GM23338 (cell line): ENCODE measurements around the gene ZBTB7B. TPM values are rescaled to one million over a fixed set of nuclear protein-coding genes. Genes with fewer than 3 reads are reported as not detected.

Experiments
- ATAC-seq: fragments of 200-7000 bp; cut with Tn5 transposase; 3 replicates; pipeline ENCODE4 v1.9.1; 2020
- DNase-seq: peaks from one replicate; pipeline ENCODE4 v3.0.0-alpha.2; 2015; ENCODE audit warnings: low spot score
- H2AFZ ChIP-seq: fragments of 200-600 bp; sonication (generic); 2 replicates; pipeline ENCODE4 v1.8.0; 2016; ENCODE audit warnings: antibody characterized with exemption, mild to moderate bottlenecking, moderate library complexity
- H3F3A ChIP-seq: fragments of 200-600 bp; sonication (generic); replicated peaks from 2 replicates; pipeline ENCODE4 v1.8.0; 2017; ENCODE audit warnings: antibody characterized with exemption, mixed run types, low read depth
- H3K27ac ChIP-seq: fragments of 200-600 bp; sonication (generic); 2 replicates; pipeline ENCODE4 v1.6.1; 2016; ENCODE audit warnings: low read depth
- H3K27me3 ChIP-seq: fragments of 200-600 bp; sonication (generic); 2 replicates; pipeline ENCODE4 v1.8.0; 2016; ENCODE audit warnings: mild to moderate bottlenecking, mixed run types, moderate library complexity; ENCODE audit not compliant: insufficient read depth
- H3K36me3 ChIP-seq: fragments of 200-600 bp; sonication (generic); 2 replicates; pipeline ENCODE4 v1.8.0; 2016; ENCODE audit warnings: mild to moderate bottlenecking; ENCODE audit not compliant: insufficient read depth
- H3K4me1 ChIP-seq: fragments of 200-600 bp; sonication (generic); 2 replicates; pipeline ENCODE4 v1.8.0; 2016; ENCODE audit warnings: mild to moderate bottlenecking, moderate library complexity; ENCODE audit not compliant: insufficient read depth
- H3K4me2 ChIP-seq: fragments of 200-600 bp; sonication (generic); 2 replicates; pipeline ENCODE4 v1.7.1; 2017; ENCODE audit warnings: mixed run types
- H3K4me3 ChIP-seq: fragments of 200-600 bp; sonication (generic); 2 replicates; pipeline ENCODE4 v1.6.1; 2016; ENCODE audit warnings: mixed run types
- H3K79me2 ChIP-seq: fragments of 200-600 bp; sonication (generic); replicated peaks from 2 replicates; pipeline ENCODE4 v1.8.0; 2017; ENCODE audit warnings: mild to moderate bottlenecking; ENCODE audit not compliant: insufficient read depth
- H3K9me2 ChIP-seq: fragments of 200-600 bp; sonication (generic); 2 replicates; pipeline ENCODE4 v1.8.0; 2017; ENCODE audit not compliant: insufficient read depth
- H4K20me1 ChIP-seq: fragments of 200-600 bp; sonication (generic); replicated peaks from 2 replicates; pipeline ENCODE4 v1.8.0; 2017; ENCODE audit warnings: mild to moderate bottlenecking; ENCODE audit not compliant: insufficient read depth
- H3K27ac Mint-ChIP-seq: 2 replicates; pipeline ENCODE4 v1.8.0; 2020; ENCODE audit warnings: inconsistent platforms, mild to moderate bottlenecking, moderate library complexity, mixed read lengths
- H3K27me3 Mint-ChIP-seq: 3 replicates; pipeline ENCODE4 v1.8.0; 2022; ENCODE audit warnings: low read depth, mild to moderate bottlenecking, moderate library complexity, mixed read lengths, inconsistent platforms; ENCODE audit not compliant: insufficient read depth, poor library complexity
- H3K36me3 Mint-ChIP-seq: 3 replicates; pipeline ENCODE4 v1.8.0; 2021; ENCODE audit warnings: low read depth, mild to moderate bottlenecking, inconsistent platforms, moderate library complexity, mixed read lengths
- H3K4me1 Mint-ChIP-seq: 3 replicates; pipeline ENCODE4 v1.8.0; 2020; ENCODE audit warnings: mild to moderate bottlenecking, inconsistent platforms, mixed read lengths
- H3K4me3 Mint-ChIP-seq: 3 replicates; pipeline ENCODE4 v1.8.0; 2021; ENCODE audit warnings: moderate library complexity, mild to moderate bottlenecking, inconsistent platforms, mixed read lengths
- H3K9me3 Mint-ChIP-seq: 3 replicates; pipeline ENCODE4 v1.8.0; 2020; ENCODE audit warnings: moderate library complexity, mild to moderate bottlenecking, inconsistent platforms, mixed read lengths
- CREB1 ChIP-seq: fragments of 250-450 bp; sonication (Bioruptor Pico); IDR thresholded peaks from 2 replicates; pipeline ENCODE4 v1.5.0; 2020; ENCODE audit warnings: low read depth, mild to moderate bottlenecking, moderate library complexity
- EZH2 ChIP-seq: fragments of 200-600 bp; sonication (generic); IDR thresholded peaks from one replicate; pipeline ENCODE4 v1.8.0; 2017; ENCODE audit warnings: antibody characterized with exemption, mild to moderate bottlenecking, low read depth; ENCODE audit not compliant: unreplicated experiment
- EZH2phosphoT487 ChIP-seq: fragments of 200-600 bp; sonication (generic); IDR thresholded peaks from one replicate; pipeline ENCODE4 v1.8.1; 2018; ENCODE audit warnings: antibody characterized with exemption; ENCODE audit not compliant: unreplicated experiment
- JUNB ChIP-seq: IDR thresholded peaks from one replicate; pipeline ENCODE4 v1.6.1; 2016; ENCODE audit warnings: antibody characterized with exemption; ENCODE audit not compliant: unreplicated experiment
- NANOG ChIP-seq: IDR thresholded peaks from 2 replicates; pipeline ENCODE4 v1.6.1; 2016; ENCODE audit warnings: antibody characterized with exemption, borderline replicate concordance
- POLR2AphosphoS5 ChIP-seq: IDR thresholded peaks from 2 replicates; pipeline ENCODE4 v1.6.1; 2016; ENCODE audit warnings: antibody characterized with exemption, low read depth
- STAT1 ChIP-seq: IDR thresholded peaks from one replicate; pipeline ENCODE4 v1.6.1; 2016; ENCODE audit warnings: antibody characterized with exemption; ENCODE audit not compliant: unreplicated experiment
- ZNF114 ChIP-seq: fragments of 250-450 bp; sonication (Bioruptor Pico); IDR thresholded peaks from 2 replicates; pipeline ENCODE4 v1.5.0; 2020; ENCODE audit warnings: mild to moderate bottlenecking, moderate library complexity
- ZNF331 ChIP-seq: fragments of 250-450 bp; sonication (Bioruptor Pico); IDR thresholded peaks from 2 replicates; pipeline ENCODE4 v1.5.0; 2020; ENCODE audit warnings: low read depth, mild to moderate bottlenecking, moderate library complexity
- polyA plus RNA-seq: library from polyadenylated mRNA; unstranded; fragments of >200 nt; fragmentation: Nextera tagmentation; extraction: Ambion mirVana; gene quantifications from 2 replicates; pipeline ENCODE4 v1.2.1, GENCODE V29; 2016
- total RNA-seq: library from RNA; depleted of rRNA; stranded (reverse); fragments of >200 nt; shearing (Covaris generic); gene quantifications from 2 replicates; pipeline ENCODE4 v1.2.3, GENCODE V29; 2014
- TF ChIP-seq, protein P1 (sequence below): IDR thresholded peaks from 2 replicates; pipeline ENCODE4 v1.6.1; 2016; ENCODE audit warnings: antibody characterized with exemption
- TF ChIP-seq, protein P2 (sequence below): IDR thresholded peaks from one replicate; pipeline ENCODE4 v1.6.1; 2018; ENCODE audit warnings: antibody characterized with exemption; ENCODE audit not compliant: unreplicated experiment
- TF ChIP-seq, protein P3 (sequence below), 2 experiments: fragments of 200-600 bp in 1 of 2; sonication (generic) in 1 of 2; conservative IDR thresholded peaks; 2 replicates each; pipeline versions ENCODE4 v1.5.1 to v1.6.1; 2016 to 2017; ENCODE audit warnings: antibody characterized with exemption in 2 of 2, low read depth in 2 of 2, mild to moderate bottlenecking in 2 of 2, moderate library complexity in 1 of 2
- TF ChIP-seq, protein P4 (sequence below): fragments of 250-450 bp; sonication (Bioruptor Pico); IDR thresholded peaks from 2 replicates; pipeline ENCODE4 v1.5.0; 2020; ENCODE audit warnings: mild to moderate bottlenecking, moderate library complexity

The ZBTB7B gene
- total and polyA plus RNA-seq, 2 experiments from 2014 or later, result 3.6 to 32.6 TPM

DNA sequence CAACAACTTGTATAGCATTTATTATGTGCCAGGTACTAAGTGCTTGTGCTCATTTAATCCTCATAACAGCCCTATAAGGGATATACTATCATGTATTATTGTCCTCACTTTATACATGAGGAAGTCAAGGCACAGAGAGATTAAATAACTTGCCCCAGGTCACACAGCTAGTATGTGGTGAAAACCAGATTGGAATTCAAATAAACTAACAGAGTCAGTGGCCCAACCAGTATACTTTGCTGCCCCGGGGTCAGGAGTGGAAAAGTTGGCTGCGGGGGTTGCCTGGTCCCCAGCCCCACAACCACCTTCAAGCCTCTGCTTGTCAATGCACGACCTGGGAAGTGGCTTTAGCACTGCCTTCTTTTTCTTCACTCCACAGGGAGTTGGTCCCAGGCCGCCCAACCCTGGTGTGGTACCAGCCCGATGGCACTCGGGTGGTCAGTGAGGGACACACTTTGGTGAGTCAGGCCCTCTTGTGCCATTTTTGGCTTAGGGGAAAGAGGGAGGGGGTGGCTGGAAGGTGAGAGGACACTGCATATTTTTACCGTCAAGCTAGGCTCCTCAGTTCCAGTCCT is 51.0 kb downstream of the ZBTB7B start:
- Mint-ChIP-seq H3K27ac (no peak overlapping the region), H3K36me3 (no peaks in the 10 kb centered on the region; the same call in 2 of the 3 replicates), H3K4me1 (peaks cover 24% of the 10 kb centered on the region), H3K4me3 (no peak overlapping the region), H3K27me3 (peaks cover 25% of the 10 kb centered on the region), H3K9me3 (no peaks in the 10 kb centered on the region; the same call in 2 of the 3 replicates)
- Histone ChIP-seq H3K27ac (no peak overlapping the region), H3F3A (peaks cover 12% of the 10 kb centered on the region; the same call in 1 of the 2 replicates), H3K4me1 (peaks cover 15% of the 10 kb centered on the region; the same call in 1 of the 2 replicates), H3K9me2 (no peaks in the 10 kb centered on the region), H3K36me3 (no peaks in the 10 kb centered on the region), H3K4me3 (no peak overlapping the region), H3K4me2 (no peak overlapping the region), H4K20me1 (peaks cover 3% of the 10 kb centered on the region; the same call in 1 of the 2 replicates), H3K27me3 (peaks cover 24% of the 10 kb centered on the region), H2AFZ (no peak overlapping the region), H3K79me2 (no peaks in the 10 kb centered on the region)
- ATAC-seq (no peak), DNase-seq (no peak)
- TF ChIP-seq EZH2phosphoT487 (no peak), CREB1 (CRISPR knock-in tag) (no peak), ZNF331 (no peak), ZNF114 (no peak), STAT1 (no peak), JUNB (no peak), EZH2 (no peak), POLR2AphosphoS5 (no peak), NANOG (no peak)
- TF ChIP-seq, protein P1, sequence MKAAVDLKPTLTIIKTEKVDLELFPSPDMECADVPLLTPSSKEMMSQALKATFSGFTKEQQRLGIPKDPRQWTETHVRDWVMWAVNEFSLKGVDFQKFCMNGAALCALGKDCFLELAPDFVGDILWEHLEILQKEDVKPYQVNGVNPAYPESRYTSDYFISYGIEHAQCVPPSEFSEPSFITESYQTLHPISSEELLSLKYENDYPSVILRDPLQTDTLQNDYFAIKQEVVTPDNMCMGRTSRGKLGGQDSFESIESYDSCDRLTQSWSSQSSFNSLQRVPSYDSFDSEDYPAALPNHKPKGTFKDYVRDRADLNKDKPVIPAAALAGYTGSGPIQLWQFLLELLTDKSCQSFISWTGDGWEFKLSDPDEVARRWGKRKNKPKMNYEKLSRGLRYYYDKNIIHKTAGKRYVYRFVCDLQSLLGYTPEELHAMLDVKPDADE, result no peak
- TF ChIP-seq, protein P2, sequence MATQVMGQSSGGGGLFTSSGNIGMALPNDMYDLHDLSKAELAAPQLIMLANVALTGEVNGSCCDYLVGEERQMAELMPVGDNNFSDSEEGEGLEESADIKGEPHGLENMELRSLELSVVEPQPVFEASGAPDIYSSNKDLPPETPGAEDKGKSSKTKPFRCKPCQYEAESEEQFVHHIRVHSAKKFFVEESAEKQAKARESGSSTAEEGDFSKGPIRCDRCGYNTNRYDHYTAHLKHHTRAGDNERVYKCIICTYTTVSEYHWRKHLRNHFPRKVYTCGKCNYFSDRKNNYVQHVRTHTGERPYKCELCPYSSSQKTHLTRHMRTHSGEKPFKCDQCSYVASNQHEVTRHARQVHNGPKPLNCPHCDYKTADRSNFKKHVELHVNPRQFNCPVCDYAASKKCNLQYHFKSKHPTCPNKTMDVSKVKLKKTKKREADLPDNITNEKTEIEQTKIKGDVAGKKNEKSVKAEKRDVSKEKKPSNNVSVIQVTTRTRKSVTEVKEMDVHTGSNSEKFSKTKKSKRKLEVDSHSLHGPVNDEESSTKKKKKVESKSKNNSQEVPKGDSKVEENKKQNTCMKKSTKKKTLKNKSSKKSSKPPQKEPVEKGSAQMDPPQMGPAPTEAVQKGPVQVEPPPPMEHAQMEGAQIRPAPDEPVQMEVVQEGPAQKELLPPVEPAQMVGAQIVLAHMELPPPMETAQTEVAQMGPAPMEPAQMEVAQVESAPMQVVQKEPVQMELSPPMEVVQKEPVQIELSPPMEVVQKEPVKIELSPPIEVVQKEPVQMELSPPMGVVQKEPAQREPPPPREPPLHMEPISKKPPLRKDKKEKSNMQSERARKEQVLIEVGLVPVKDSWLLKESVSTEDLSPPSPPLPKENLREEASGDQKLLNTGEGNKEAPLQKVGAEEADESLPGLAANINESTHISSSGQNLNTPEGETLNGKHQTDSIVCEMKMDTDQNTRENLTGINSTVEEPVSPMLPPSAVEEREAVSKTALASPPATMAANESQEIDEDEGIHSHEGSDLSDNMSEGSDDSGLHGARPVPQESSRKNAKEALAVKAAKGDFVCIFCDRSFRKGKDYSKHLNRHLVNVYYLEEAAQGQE, result no peak
- TF ChIP-seq, protein P3, sequence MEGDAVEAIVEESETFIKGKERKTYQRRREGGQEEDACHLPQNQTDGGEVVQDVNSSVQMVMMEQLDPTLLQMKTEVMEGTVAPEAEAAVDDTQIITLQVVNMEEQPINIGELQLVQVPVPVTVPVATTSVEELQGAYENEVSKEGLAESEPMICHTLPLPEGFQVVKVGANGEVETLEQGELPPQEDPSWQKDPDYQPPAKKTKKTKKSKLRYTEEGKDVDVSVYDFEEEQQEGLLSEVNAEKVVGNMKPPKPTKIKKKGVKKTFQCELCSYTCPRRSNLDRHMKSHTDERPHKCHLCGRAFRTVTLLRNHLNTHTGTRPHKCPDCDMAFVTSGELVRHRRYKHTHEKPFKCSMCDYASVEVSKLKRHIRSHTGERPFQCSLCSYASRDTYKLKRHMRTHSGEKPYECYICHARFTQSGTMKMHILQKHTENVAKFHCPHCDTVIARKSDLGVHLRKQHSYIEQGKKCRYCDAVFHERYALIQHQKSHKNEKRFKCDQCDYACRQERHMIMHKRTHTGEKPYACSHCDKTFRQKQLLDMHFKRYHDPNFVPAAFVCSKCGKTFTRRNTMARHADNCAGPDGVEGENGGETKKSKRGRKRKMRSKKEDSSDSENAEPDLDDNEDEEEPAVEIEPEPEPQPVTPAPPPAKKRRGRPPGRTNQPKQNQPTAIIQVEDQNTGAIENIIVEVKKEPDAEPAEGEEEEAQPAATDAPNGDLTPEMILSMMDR (conservative IDR thresholded peaks at IDR 0.05; ENCODE audit: low read depth in 2 of 2), result no peak
- TF ChIP-seq, protein P4, sequence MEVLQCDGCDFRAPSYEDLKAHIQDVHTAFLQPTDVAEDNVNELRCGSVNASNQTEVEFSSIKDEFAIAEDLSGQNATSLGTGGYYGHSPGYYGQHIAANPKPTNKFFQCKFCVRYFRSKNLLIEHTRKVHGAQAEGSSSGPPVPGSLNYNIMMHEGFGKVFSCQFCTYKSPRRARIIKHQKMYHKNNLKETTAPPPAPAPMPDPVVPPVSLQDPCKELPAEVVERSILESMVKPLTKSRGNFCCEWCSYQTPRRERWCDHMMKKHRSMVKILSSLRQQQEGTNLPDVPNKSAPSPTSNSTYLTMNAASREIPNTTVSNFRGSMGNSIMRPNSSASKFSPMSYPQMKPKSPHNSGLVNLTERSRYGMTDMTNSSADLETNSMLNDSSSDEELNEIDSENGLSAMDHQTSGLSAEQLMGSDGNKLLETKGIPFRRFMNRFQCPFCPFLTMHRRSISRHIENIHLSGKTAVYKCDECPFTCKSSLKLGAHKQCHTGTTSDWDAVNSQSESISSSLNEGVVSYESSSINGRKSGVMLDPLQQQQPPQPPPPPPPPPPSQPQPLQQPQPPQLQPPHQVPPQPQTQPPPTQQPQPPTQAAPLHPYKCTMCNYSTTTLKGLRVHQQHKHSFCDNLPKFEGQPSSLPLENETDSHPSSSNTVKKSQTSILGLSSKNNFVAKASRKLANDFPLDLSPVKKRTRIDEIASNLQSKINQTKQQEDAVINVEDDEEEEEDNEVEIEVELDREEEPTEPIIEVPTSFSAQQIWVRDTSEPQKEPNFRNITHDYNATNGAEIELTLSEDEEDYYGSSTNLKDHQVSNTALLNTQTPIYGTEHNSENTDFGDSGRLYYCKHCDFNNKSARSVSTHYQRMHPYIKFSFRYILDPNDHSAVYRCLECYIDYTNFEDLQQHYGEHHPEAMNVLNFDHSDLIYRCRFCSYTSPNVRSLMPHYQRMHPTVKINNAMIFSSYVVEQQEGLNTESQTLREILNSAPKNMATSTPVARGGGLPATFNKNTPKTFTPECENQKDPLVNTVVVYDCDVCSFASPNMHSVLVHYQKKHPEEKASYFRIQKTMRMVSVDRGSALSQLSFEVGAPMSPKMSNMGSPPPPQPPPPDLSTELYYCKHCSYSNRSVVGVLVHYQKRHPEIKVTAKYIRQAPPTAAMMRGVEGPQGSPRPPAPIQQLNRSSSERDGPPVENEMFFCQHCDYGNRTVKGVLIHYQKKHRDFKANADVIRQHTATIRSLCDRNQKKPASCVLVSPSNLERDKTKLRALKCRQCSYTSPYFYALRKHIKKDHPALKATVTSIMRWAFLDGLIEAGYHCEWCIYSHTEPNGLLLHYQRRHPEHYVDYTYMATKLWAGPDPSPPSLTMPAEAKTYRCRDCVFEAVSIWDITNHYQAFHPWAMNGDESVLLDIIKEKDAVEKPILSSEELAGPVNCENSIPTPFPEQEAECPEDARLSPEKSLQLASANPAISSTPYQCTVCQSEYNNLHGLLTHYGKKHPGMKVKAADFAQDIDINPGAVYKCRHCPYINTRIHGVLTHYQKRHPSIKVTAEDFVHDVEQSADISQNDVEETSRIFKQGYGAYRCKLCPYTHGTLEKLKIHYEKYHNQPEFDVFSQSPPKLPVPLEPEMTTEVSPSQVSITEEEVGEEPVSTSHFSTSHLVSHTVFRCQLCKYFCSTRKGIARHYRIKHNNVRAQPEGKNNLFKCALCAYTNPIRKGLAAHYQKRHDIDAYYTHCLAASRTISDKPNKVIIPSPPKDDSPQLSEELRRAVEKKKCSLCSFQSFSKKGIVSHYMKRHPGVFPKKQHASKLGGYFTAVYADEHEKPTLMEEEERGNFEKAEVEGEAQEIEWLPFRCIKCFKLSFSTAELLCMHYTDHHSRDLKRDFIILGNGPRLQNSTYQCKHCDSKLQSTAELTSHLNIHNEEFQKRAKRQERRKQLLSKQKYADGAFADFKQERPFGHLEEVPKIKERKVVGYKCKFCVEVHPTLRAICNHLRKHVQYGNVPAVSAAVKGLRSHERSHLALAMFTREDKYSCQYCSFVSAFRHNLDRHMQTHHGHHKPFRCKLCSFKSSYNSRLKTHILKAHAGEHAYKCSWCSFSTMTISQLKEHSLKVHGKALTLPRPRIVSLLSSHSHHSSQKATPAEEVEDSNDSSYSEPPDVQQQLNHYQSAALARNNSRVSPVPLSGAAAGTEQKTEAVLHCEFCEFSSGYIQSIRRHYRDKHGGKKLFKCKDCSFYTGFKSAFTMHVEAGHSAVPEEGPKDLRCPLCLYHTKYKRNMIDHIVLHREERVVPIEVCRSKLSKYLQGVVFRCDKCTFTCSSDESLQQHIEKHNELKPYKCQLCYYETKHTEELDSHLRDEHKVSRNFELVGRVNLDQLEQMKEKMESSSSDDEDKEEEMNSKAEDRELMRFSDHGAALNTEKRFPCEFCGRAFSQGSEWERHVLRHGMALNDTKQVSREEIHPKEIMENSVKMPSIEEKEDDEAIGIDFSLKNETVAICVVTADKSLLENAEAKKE (CRISPR knock-in tag), result no peak
